ENCODE measurements around the gene ALX3.
A peak's percentile ranks its signal among the peaks of the same experiment; 100 is the strongest.

Gene ALX3

GRCh38 chr1:110063781-110064180 is 6.7 kb downstream of the ALX3 start:
- no peak for DNase-seq

GRCh38 chr1:110062612-110063011 is 7.9 kb downstream of the ALX3 start:
- DNase-seq = no peak

GRCh38 chr1:110061341-110061740 is 9.1 kb downstream of the ALX3 start:
- DNase-seq = no peak

- no peak for DNase-seq
Measured at GRCh38 chr1:110060662-110061060, 9.8 kb downstream of the ALX3 start.

- DNase-seq = peak; percentile 55
Measured at GRCh38 chr1:110060034-110060661, 10.3 kb downstream of the ALX3 start.

GRCh38 chr1:110059133-110059863 is 11.2 kb downstream of the ALX3 start:
- no peak for DNase-seq

- DNase-seq = no peak
Measured at GRCh38 chr1:110058591-110058990, 11.9 kb downstream of the ALX3 start.

- DNase-seq = no peak
Measured at GRCh38 chr1:110057963-110058518, 12.4 kb downstream of the ALX3 start.

- no peak for DNase-seq
Measured at GRCh38 chr1:110056776-110057175, 13.7 kb downstream of the ALX3 start.

GRCh38 chr1:110056285-110056683 is 14.2 kb downstream of the ALX3 start:
- no peak for DNase-seq

- no peak for DNase-seq
Measured at GRCh38 chr1:110055493-110056284, 14.8 kb downstream of the ALX3 start.

- peak; percentile 48 for DNase-seq
Measured at GRCh38 chr1:110053552-110054428, 16.7 kb downstream of the ALX3 start.

- no peak for DNase-seq
Measured at GRCh38 chr1:110051262-110051648, 19.2 kb downstream of the ALX3 start.

- DNase-seq = no peak
Measured at GRCh38 chr1:110050602-110051261, 19.7 kb downstream of the ALX3 start.

GRCh38 chr1:110049801-110050601 is 20.5 kb downstream of the ALX3 start:
- DNase-seq = no peak

GRCh38 chr1:110048923-110049601 is 21.4 kb downstream of the ALX3 start:
- DNase-seq = no peak

GRCh38 chr1:110048240-110048639 is 22.2 kb downstream of the ALX3 start:
- DNase-seq = no peak

- no peak for DNase-seq
Measured at GRCh38 chr1:110047463-110047862, 23.0 kb downstream of the ALX3 start.

- DNase-seq = no peak
Measured at GRCh38 chr1:110043016-110043415, 27.5 kb downstream of the ALX3 start.

GRCh38 chr1:110040548-110040947 is 29.9 kb downstream of the ALX3 start:
- no peak for DNase-seq

GRCh38 chr1:110039641-110040040 is 30.8 kb downstream of the ALX3 start:
- no peak for DNase-seq
